GM23248 (cell line): ENCODE data around the gene ZMYND11.

Experiments used
- EZH2 ChIP-seq: fragments of 200-600 bp; sonication (generic); IDR thresholded peaks from 2 replicates; pipeline ENCODE4 v1.6.1; 2018; ENCODE audit warnings: antibody characterized with exemption, mild to moderate bottlenecking; ENCODE audit not compliant: insufficient read depth, poor library complexity, severe bottlenecking
- EZH2phosphoT487 ChIP-seq: fragments of 200-600 bp; sonication (generic); IDR thresholded peaks from 2 replicates; pipeline ENCODE4 v1.6.1; 2018; ENCODE audit warnings: antibody characterized with exemption, moderate library complexity, mild to moderate bottlenecking, low read depth; ENCODE audit not compliant: insufficient read depth

GRCh38 chr10:299512-299911 lies 164.3 kb downstream of the ZMYND11 start:
- TF ChIP-seq EZH2phosphoT487 (no peak), EZH2 (no peak)
